Measurements from ENCODE around the gene TMX2.

The TMX2 gene

GRCh38 chr11:57742087-57742452, 29.7 kb downstream of the TMX2 start:
- H3K27me3 ChIP-seq (ENCODE audit: control insufficient read depth, insufficient read depth, low read length, poor library complexity, severe bottlenecking): no peaks in the 10 kb centered on the region
- no peaks in the 10 kb centered on the region for H3K9me3 ChIP-seq (ENCODE audit: control insufficient read depth, low read length)
- peak overlapping the region; percentile 97 for H3K4me3 ChIP-seq (ENCODE audit: insufficient read depth, low read depth, low read length)
- H3K27ac ChIP-seq (ENCODE audit: insufficient read depth, low read depth, low read length, poor library complexity, severe bottlenecking): no peak overlapping the region
- no peaks in the 10 kb centered on the region for H3K4me1 ChIP-seq (ENCODE audit: control insufficient read depth, insufficient read depth, low read length)
- 5 to 7% methylated on average over 10 of the region's 10 CpGs for WGBS, 2 experiments
- H3K36me3 ChIP-seq (ENCODE audit: control insufficient read depth, insufficient read depth, low read length): peaks cover 32% of the 10 kb centered on the region

- H3K4me1 ChIP-seq (ENCODE audit: control insufficient read depth, insufficient read depth, low read length): no peaks in the 10 kb centered on the region
- no peaks in the 10 kb centered on the region for H3K9me3 ChIP-seq (ENCODE audit: control insufficient read depth, low read length)
- peaks cover 28% of the 10 kb centered on the region for H3K36me3 ChIP-seq (ENCODE audit: control insufficient read depth, insufficient read depth, low read length)
- 87 to 95% methylated on average over 2 of the region's 2 CpGs for WGBS, 2 experiments
- no peaks in the 10 kb centered on the region for H3K27me3 ChIP-seq (ENCODE audit: control insufficient read depth, insufficient read depth, low read length, poor library complexity, severe bottlenecking)
- H3K27ac ChIP-seq (ENCODE audit: insufficient read depth, low read depth, low read length, poor library complexity, severe bottlenecking): no peak overlapping the region
- no peak overlapping the region for H3K4me3 ChIP-seq (ENCODE audit: insufficient read depth, low read depth, low read length)
These were observed 32.0 kb downstream of the TMX2 start for GRCh38 chr11:57744357-57744756.

GRCh38 chr11:57745206-57745605, 32.8 kb downstream of the TMX2 start:
- 91 to 97% methylated on average over 5 of the region's 5 CpGs for WGBS, 2 experiments
- Histone ChIP-seq H3K27me3 (ENCODE audit: control insufficient read depth, insufficient read depth, low read length, poor library complexity, severe bottlenecking) (no peaks in the 10 kb centered on the region), H3K4me3 (ENCODE audit: insufficient read depth, low read depth, low read length) (no peak overlapping the region), H3K4me1 (ENCODE audit: control insufficient read depth, insufficient read depth, low read length) (no peaks in the 10 kb centered on the region), H3K9me3 (ENCODE audit: control insufficient read depth, low read length) (no peaks in the 10 kb centered on the region), H3K36me3 (ENCODE audit: control insufficient read depth, insufficient read depth, low read length) (peaks cover 28% of the 10 kb centered on the region), H3K27ac (ENCODE audit: insufficient read depth, low read depth, low read length, poor library complexity, severe bottlenecking) (no peak overlapping the region)

- 83 to 86% methylated on average over 1 of the region's 1 CpG for WGBS, 2 experiments
- no peak overlapping the region for H3K27ac ChIP-seq (ENCODE audit: insufficient read depth, low read depth, low read length, poor library complexity, severe bottlenecking)
- H3K4me3 ChIP-seq (ENCODE audit: insufficient read depth, low read depth, low read length): no peak overlapping the region
- H3K27me3 ChIP-seq (ENCODE audit: control insufficient read depth, insufficient read depth, low read length, poor library complexity, severe bottlenecking): no peaks in the 10 kb centered on the region
- no peaks in the 10 kb centered on the region for H3K9me3 ChIP-seq (ENCODE audit: control insufficient read depth, low read length)
- peaks cover 28% of the 10 kb centered on the region for H3K36me3 ChIP-seq (ENCODE audit: control insufficient read depth, insufficient read depth, low read length)
- H3K4me1 ChIP-seq (ENCODE audit: control insufficient read depth, insufficient read depth, low read length): no peaks in the 10 kb centered on the region
These were observed 34.5 kb downstream of the TMX2 start for GRCh38 chr11:57746920-57747319.

- H3K4me1 ChIP-seq (ENCODE audit: control insufficient read depth, insufficient read depth, low read length): no peaks in the 10 kb centered on the region
- H3K27ac ChIP-seq (ENCODE audit: insufficient read depth, low read depth, low read length, poor library complexity, severe bottlenecking): no peak overlapping the region
- no peaks in the 10 kb centered on the region for H3K36me3 ChIP-seq (ENCODE audit: control insufficient read depth, insufficient read depth, low read length)
- H3K9me3 ChIP-seq (ENCODE audit: control insufficient read depth, low read length): no peaks in the 10 kb centered on the region
- no peaks in the 10 kb centered on the region for H3K27me3 ChIP-seq (ENCODE audit: control insufficient read depth, insufficient read depth, low read length, poor library complexity, severe bottlenecking)
- H3K4me3 ChIP-seq (ENCODE audit: insufficient read depth, low read depth, low read length): no peak overlapping the region
These were observed 38.8 kb downstream of the TMX2 start for GRCh38 chr11:57751176-57751575.

- H3K4me1 ChIP-seq (ENCODE audit: control insufficient read depth, insufficient read depth, low read length): no peaks in the 10 kb centered on the region
- no peak within 1 kb of the TSS for H3K4me3 ChIP-seq (ENCODE audit: insufficient read depth, low read depth, low read length)
- no peak within 1 kb of the TSS for H3K27ac ChIP-seq (ENCODE audit: insufficient read depth, low read depth, low read length, poor library complexity, severe bottlenecking)
- no peaks in the 10 kb centered on the region for H3K9me3 ChIP-seq (ENCODE audit: control insufficient read depth, low read length)
- H3K27me3 ChIP-seq (ENCODE audit: control insufficient read depth, insufficient read depth, low read length, poor library complexity, severe bottlenecking): no peaks in the 10 kb centered on the region
- WGBS, 2 experiments: 64% methylated on average over 10 of the region's 10 CpGs
- no peaks in the 10 kb centered on the region for H3K36me3 ChIP-seq (ENCODE audit: control insufficient read depth, insufficient read depth, low read length)
These were observed 39.4 kb downstream of the TMX2 start, which contains the start of gene BTBD18 for GRCh38 chr11:57751676-57752253. BTBD18 (minus strand) TSS chr11:57751819; CDS start chr11:57751188, 631 bp downstream.

GRCh38 chr11:57752954-57753353, 40.6 kb downstream of the TMX2 start:
- H3K27me3 ChIP-seq (ENCODE audit: control insufficient read depth, insufficient read depth, low read length, poor library complexity, severe bottlenecking): no peaks in the 10 kb centered on the region
- 95 to 96% methylated on average over 30 of the region's 30 CpGs for WGBS, 2 experiments
- H3K27ac ChIP-seq (ENCODE audit: insufficient read depth, low read depth, low read length, poor library complexity, severe bottlenecking): no peak overlapping the region
- no peaks in the 10 kb centered on the region for H3K4me1 ChIP-seq (ENCODE audit: control insufficient read depth, insufficient read depth, low read length)
- H3K9me3 ChIP-seq (ENCODE audit: control insufficient read depth, low read length): no peaks in the 10 kb centered on the region
- H3K36me3 ChIP-seq (ENCODE audit: control insufficient read depth, insufficient read depth, low read length): no peaks in the 10 kb centered on the region
- H3K4me3 ChIP-seq (ENCODE audit: insufficient read depth, low read depth, low read length): no peak overlapping the region

- Histone ChIP-seq H3K4me3 (ENCODE audit: insufficient read depth, low read depth, low read length) (no peak overlapping the region), H3K27ac (ENCODE audit: insufficient read depth, low read depth, low read length, poor library complexity, severe bottlenecking) (no peak overlapping the region), H3K9me3 (ENCODE audit: control insufficient read depth, low read length) (no peaks in the 10 kb centered on the region), H3K36me3 (ENCODE audit: control insufficient read depth, insufficient read depth, low read length) (no peaks in the 10 kb centered on the region), H3K27me3 (ENCODE audit: control insufficient read depth, insufficient read depth, low read length, poor library complexity, severe bottlenecking) (no peaks in the 10 kb centered on the region), H3K4me1 (ENCODE audit: control insufficient read depth, insufficient read depth, low read length) (no peaks in the 10 kb centered on the region)
- 94 to 98% methylated on average over 2 to 3 of the region's 3 CpGs for WGBS, 2 experiments
These were observed 45.8 kb downstream of the TMX2 start for GRCh38 chr11:57758174-57758573.

- WGBS, 2 experiments: 14 to 15% methylated on average over 11 to 12 of the region's 13 CpGs
- Histone ChIP-seq H3K4me1 (ENCODE audit: control insufficient read depth, insufficient read depth, low read length) (peaks cover 3% of the 10 kb centered on the region), H3K9me3 (ENCODE audit: control insufficient read depth, low read length) (no peaks in the 10 kb centered on the region), H3K4me3 (ENCODE audit: insufficient read depth, low read depth, low read length) (peak within 1 kb of the TSS; percentile 45), H3K36me3 (ENCODE audit: control insufficient read depth, insufficient read depth, low read length) (no peaks in the 10 kb centered on the region), H3K27ac (ENCODE audit: insufficient read depth, low read depth, low read length, poor library complexity, severe bottlenecking) (peak within 1 kb of the TSS; percentile 88), H3K27me3 (ENCODE audit: control insufficient read depth, insufficient read depth, low read length, poor library complexity, severe bottlenecking) (no peaks in the 10 kb centered on the region)
These were observed 49.2 kb downstream of the TMX2 start, which contains the start of gene CTNND1 for GRCh38 chr11:57761301-57762234. CTNND1 (plus strand) TSS chr11:57761802; CDS start chr11:57791479, 29,677 bp downstream.

GRCh38 chr11:57762235-57762861, 50.0 kb downstream of the TMX2 start:
- peak overlapping the region; percentile 88 for H3K27ac ChIP-seq (ENCODE audit: insufficient read depth, low read depth, low read length, poor library complexity, severe bottlenecking)
- no peaks in the 10 kb centered on the region for H3K27me3 ChIP-seq (ENCODE audit: control insufficient read depth, insufficient read depth, low read length, poor library complexity, severe bottlenecking)
- H3K4me1 ChIP-seq (ENCODE audit: control insufficient read depth, insufficient read depth, low read length): peaks cover 3% of the 10 kb centered on the region

More at GRCh38 chr11:57762235-57762861, 50.0 kb downstream of the TMX2 start:
- WGBS, 2 experiments: 1 to 2% methylated on average over 7 to 9 of the region's 9 CpGs
- no peaks in the 10 kb centered on the region for H3K9me3 ChIP-seq (ENCODE audit: control insufficient read depth, low read length)
- peak overlapping the region; percentile 45 for H3K4me3 ChIP-seq (ENCODE audit: insufficient read depth, low read depth, low read length)
- H3K36me3 ChIP-seq (ENCODE audit: control insufficient read depth, insufficient read depth, low read length): no peaks in the 10 kb centered on the region

Data from ectodermal cell (in vitro differentiated cells).